ENCODE data around the gene SYNGR1. TPM values are rescaled to one million over a fixed set of nuclear protein-coding genes. Genes with fewer than 3 reads are reported as not detected.
A peak's percentile ranks its signal among the peaks of the same experiment; 100 is the strongest.

Gene SYNGR1
- total RNA-seq, 1 donor from 2014 or later = 49.5 TPM

- H3K36me3 Mint-ChIP-seq (ENCODE audit: unreplicated experiment) = no peaks in the 10 kb centered on the region
- H3K27ac Mint-ChIP-seq (ENCODE audit: unreplicated experiment) = peak overlapping the region; percentile 65
- H3K4me1 Mint-ChIP-seq (ENCODE audit: low read depth, unreplicated experiment) = peaks cover 39% of the 10 kb centered on the region
- no peak for TF ChIP-seq CTCF (IDR thresholded peaks at IDR 0.05; ENCODE audit: partially characterized antibody, unreplicated experiment)
- peaks cover 23% of the 10 kb centered on the region for H3K27me3 Mint-ChIP-seq (ENCODE audit: unreplicated experiment)
- H3K9me3 Mint-ChIP-seq (ENCODE audit: unreplicated experiment) = peaks cover 15% of the 10 kb centered on the region
- peak overlapping the region; percentile 46 for H3K4me3 Mint-ChIP-seq (ENCODE audit: unreplicated experiment)
- DNase-seq = no peak
These were observed 11.1 kb downstream of the SYNGR1 start for GRCh38 chr22:39360674-39361413.

GRCh38 chr22:39361496-39361895, 11.7 kb downstream of the SYNGR1 start:
- Mint-ChIP-seq H3K36me3 (ENCODE audit: unreplicated experiment) (no peaks in the 10 kb centered on the region), H3K9me3 (ENCODE audit: unreplicated experiment) (peaks cover 11% of the 10 kb centered on the region), H3K4me3 (ENCODE audit: unreplicated experiment) (no peak overlapping the region), H3K27me3 (ENCODE audit: unreplicated experiment) (peaks cover 23% of the 10 kb centered on the region), H3K27ac (ENCODE audit: unreplicated experiment) (no peak overlapping the region), H3K4me1 (ENCODE audit: low read depth, unreplicated experiment) (peaks cover 39% of the 10 kb centered on the region)
- TF ChIP-seq CTCF (IDR thresholded peaks at IDR 0.05; ENCODE audit: partially characterized antibody, unreplicated experiment) = no peak
- no peak for DNase-seq

- TF ChIP-seq CTCF (IDR thresholded peaks at IDR 0.05; ENCODE audit: partially characterized antibody, unreplicated experiment) = no peak
- peak; percentile 53 for DNase-seq
- Mint-ChIP-seq H3K4me1 (ENCODE audit: low read depth, unreplicated experiment) (peaks cover 39% of the 10 kb centered on the region), H3K4me3 (ENCODE audit: unreplicated experiment) (no peak overlapping the region), H3K27me3 (ENCODE audit: unreplicated experiment) (peaks cover 23% of the 10 kb centered on the region), H3K27ac (ENCODE audit: unreplicated experiment) (peak overlapping the region; percentile 85), H3K36me3 (ENCODE audit: unreplicated experiment) (no peaks in the 10 kb centered on the region), H3K9me3 (ENCODE audit: unreplicated experiment) (peaks cover 13% of the 10 kb centered on the region)
These were observed 12.5 kb downstream of the SYNGR1 start for GRCh38 chr22:39362271-39362670.

GRCh38 chr22:39362932-39363331, 13.1 kb downstream of the SYNGR1 start:
- no peak for DNase-seq
- H3K4me1 Mint-ChIP-seq (ENCODE audit: low read depth, unreplicated experiment) = peaks cover 40% of the 10 kb centered on the region
- TF ChIP-seq CTCF (IDR thresholded peaks at IDR 0.05; ENCODE audit: partially characterized antibody, unreplicated experiment) = no peak
- peak overlapping the region; percentile 43 for H3K4me3 Mint-ChIP-seq (ENCODE audit: unreplicated experiment)
- no peaks in the 10 kb centered on the region for H3K36me3 Mint-ChIP-seq (ENCODE audit: unreplicated experiment)
- peaks cover 26% of the 10 kb centered on the region for H3K27me3 Mint-ChIP-seq (ENCODE audit: unreplicated experiment)
- peaks cover 13% of the 10 kb centered on the region for H3K9me3 Mint-ChIP-seq (ENCODE audit: unreplicated experiment)
- peak overlapping the region; percentile 85 for H3K27ac Mint-ChIP-seq (ENCODE audit: unreplicated experiment)

GRCh38 chr22:39363751-39364515, 14.1 kb downstream of the SYNGR1 start:
- Mint-ChIP-seq H3K4me3 (ENCODE audit: unreplicated experiment) (peak overlapping the region; percentile 40), H3K27ac (ENCODE audit: unreplicated experiment) (peak overlapping the region; percentile 83), H3K9me3 (ENCODE audit: unreplicated experiment) (peaks cover 10% of the 10 kb centered on the region), H3K36me3 (ENCODE audit: unreplicated experiment) (no peaks in the 10 kb centered on the region), H3K4me1 (ENCODE audit: low read depth, unreplicated experiment) (peaks cover 41% of the 10 kb centered on the region), H3K27me3 (ENCODE audit: unreplicated experiment) (peaks cover 25% of the 10 kb centered on the region)
- DNase-seq = no peak
- TF ChIP-seq CTCF (IDR thresholded peaks at IDR 0.05; ENCODE audit: partially characterized antibody, unreplicated experiment) = no peak
